Inflammatory macrophage treated with lipopolysaccharide for 1 hour (primary cell): Measurements from ENCODE around the gene DLG1.

Experiments used
- DNase-seq, 2 donors: peaks; one replicate each; pipeline ENCODE4 v3.0.0-alpha.2; 2020 to 2022

Gene DLG1

GRCh38 chr3:197205675-197206074 is 92.7 kb downstream of the DLG1 start:
- no peak for DNase-seq

DNA sequence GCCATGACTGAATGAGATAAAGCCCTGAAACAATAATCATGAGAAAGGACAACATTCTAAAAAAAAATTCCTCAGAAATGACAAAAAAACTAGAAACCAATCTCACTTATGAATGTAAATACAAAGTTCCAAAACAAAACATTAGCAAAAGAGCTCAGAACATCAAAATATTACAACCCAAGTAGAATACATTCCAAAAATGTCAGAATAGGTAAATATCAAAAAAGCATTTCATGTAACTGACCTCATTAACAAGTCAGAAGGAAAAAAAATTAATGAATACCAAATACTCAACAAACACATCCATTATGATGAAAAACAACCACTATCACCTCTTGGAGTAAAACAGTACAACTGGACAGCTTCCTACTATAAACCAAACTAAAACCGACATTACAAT is 93.1 kb downstream of the DLG1 start:
- no peak for DNase-seq

DNA sequence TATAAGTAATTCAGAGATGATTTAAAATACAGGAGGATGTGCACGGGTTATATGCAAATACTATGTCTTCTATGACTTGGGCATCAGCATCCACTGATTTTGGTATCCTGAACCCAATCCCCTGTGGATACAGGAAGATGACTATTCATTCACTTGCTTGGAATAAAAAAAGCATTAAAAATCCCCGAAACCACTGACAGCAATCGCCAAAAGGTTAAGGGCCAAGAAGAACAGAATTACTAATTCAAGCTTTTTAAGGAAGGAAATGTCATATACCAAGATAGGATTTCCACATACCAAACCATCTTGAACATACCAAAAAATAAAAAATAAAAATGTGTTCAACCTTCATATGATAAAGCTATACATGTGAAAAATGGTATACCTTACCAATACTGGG is 93.7 kb downstream of the DLG1 start:
- peak; percentile 41 to 58 for DNase-seq

- DNase-seq: no peak
Measured at GRCh38 chr3:197203714-197204146, 94.7 kb downstream of the DLG1 start.

GRCh38 chr3:197202694-197203093 is 95.7 kb downstream of the DLG1 start:
- no peak for DNase-seq

DNA sequence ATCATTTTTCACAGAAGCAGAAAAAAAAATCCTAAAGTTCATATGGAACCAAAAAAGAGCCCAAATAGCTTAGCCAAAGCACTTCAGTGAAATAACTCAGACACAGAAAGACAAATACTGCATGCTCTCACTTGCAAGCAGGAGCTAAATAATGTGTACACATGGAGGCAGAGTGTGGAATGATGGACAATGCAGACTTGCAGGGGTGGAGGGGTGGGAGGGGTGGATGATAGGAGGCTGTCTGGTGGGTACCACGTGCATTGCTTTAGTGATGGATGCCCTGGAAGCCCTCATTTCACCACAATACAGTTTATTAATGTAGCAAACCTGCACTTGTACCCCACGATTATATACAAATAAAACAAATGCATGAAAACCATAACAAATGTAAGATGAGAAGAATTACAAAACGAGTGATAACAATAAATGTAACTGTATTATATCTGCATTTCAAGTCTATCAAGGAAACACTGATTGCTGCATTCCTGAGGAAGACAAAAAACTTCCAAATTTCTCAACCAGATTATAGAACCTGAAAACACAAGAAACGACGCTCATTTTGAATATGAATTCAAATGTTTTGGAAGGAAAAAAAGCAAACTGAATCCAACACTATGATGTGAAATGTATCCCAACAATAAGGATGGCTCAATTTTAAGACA is 96.5 kb downstream of the DLG1 start:
- DNase-seq: no peak

DNA sequence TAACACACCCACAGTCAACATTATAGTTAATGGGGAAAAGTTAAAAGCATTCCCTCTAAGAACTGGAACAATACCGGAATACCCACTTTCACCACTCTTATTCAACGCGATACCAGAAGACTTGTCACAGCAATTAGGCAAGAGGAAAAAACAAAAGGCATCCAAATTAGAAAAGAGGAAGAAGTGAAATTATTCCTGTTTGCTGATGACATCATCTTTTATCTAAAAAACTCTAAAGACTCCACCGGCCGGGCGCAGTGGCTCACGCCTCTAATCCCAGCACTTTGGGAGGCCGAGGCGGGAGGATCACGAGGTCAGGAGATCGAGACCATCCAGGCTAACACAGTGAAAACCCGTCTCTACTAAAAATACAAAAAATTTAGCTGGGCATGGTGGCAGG is 97.6 kb downstream of the DLG1 start:
- peak; percentile 69 to 75 for DNase-seq

DNA sequence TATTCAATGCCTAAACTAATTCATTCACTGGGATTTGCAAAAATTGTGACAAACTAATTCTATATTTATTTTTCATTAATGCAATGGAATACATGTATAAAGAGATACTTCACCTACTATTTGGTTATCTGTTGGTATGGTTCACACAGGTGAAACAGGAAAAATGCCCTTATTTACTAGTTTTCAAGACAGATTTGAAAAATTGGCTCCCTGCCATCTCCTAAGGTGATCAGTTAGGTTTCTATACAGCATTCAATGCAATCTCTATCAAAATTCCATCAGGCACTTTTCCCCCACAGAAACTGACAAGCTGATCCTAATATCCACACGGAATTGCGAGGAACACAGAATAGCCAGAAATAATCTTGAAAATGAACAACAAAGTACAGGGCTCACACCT is 101.1 kb downstream of the DLG1 start:
- no peak for DNase-seq

GRCh38 chr3:197196192-197196591 is 102.2 kb downstream of the DLG1 start:
- DNase-seq: no peak

- DNase-seq: no peak
Measured at GRCh38 chr3:197195326-197195725, 103.1 kb downstream of the DLG1 start.

- DNase-seq: peak; percentile 48 to 55
Measured at GRCh38 chr3:197193759-197194158, 104.7 kb downstream of the DLG1 start.

- DNase-seq: no peak
Measured at GRCh38 chr3:197191897-197192296, 106.5 kb downstream of the DLG1 start.

GRCh38 chr3:197189623-197190022 is 108.8 kb downstream of the DLG1 start:
- DNase-seq: no peak

GRCh38 chr3:197188963-197189362 is 109.4 kb downstream of the DLG1 start:
- no peak for DNase-seq

DNA sequence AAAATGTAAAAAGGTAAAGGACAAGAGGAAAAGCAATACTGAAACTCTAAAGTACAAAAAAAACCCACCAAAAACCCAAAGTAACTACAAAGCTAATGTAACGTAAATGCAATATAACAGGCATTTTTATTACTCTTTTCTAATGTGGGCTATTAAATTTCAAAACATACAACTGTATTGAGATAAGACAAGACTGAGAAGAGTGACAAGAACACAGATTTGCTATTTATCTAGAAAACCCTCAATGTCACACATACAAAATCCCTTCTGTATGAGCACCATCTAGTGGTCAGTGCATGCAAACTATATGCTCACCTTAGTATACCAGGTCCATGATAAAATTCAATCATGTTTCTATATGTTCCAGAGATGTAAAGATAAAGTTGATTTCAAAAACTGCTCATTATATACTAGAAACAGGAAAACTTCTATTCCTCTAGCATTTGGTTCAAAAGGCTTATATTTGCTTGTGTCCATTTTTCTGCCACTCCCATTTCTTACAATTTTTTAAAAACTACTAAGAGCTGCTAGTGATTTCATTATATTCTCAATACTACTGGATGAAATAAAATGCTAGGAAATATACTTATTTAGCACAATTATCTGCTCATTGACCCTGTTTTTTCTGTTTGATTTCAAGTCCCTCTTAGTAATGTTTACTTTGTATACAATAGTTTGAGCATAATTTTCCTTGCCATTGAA is 111.4 kb downstream of the DLG1 start:
- DNase-seq: peak; percentile 51 to 81

DNA sequence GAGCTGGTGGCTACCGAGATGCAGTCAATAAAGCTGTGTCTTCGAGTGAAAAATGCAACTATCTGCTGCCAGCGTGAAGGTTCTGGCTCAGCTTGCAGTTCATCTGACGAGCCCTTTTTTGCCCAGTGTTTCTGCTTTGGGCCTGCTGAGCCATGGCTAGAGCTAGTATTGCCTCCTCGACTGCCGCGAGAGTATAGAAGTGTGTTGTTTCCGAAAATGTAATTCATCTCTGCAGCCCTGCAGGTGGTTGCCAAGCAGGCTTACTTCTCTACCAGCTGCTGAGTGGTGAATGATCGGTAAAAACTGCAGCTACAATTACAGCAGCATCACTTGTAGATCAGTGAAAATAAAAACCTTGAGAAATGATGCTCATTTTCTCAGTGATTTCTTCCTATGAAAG is 114.8 kb downstream of the DLG1 start:
- DNase-seq: no peak

DNA sequence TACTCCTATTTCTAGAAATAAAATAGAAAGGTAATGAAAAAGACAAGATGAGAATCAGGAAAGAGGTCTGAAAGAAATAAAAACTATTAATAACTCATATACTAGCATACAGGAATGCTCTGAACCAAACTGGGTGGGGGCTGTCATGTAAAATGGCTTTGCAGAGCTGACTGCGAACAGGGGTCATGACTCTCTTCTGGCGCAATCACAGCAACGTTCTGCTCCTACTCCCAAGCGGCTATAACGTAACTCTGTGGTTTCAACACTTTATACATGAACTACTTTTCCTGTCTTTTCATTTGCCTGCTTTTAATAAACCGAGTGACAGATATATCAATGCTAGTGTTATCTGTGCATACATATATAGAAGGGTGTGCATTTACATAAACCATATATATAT is 116.7 kb downstream of the DLG1 start:
- peak; percentile 84 to 89 for DNase-seq

GRCh38 chr3:197178998-197179397 is 119.4 kb downstream of the DLG1 start:
- no peak for DNase-seq

DNA sequence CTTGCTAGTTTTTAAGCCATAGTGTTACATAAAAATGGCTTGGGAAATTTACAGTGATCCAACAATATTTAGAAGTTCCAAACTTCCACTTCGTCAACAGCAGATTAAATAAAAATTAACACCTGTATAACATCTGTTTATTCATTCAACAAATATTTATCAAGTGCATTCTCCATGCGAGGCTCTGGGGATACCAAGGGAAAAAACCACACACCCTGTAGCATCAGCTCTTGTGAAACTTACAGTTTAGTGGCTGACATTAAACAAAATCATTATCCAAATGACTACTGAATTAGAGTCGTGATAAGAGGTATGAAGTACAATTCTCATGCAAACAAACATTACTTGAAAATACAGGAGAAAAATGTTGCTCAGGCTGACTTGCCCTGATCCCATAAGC is 122.9 kb downstream of the DLG1 start:
- DNase-seq: no peak

DNA sequence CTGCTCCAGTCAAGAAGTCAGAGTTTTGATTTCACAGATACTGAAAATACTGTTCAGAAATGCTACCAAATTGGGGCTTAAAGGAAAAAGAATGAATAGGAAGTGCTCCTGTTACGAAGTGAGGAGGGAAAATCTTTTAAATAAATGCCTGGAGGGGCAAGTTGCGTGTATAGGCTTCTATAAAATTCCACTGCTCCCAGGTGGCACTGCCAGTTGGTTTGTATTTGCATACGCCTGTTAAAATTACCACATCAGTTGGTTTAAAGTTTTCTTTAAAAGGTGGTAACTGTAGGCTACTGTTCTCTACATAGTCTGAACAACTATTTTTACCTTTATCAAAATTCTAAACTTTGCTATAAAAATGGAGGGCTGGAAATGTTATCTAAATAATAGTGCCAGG is 123.5 kb downstream of the DLG1 start:
- no peak for DNase-seq

GRCh38 chr3:197173620-197174019 is 124.8 kb downstream of the DLG1 start:
- DNase-seq: no peak

GRCh38 chr3:197171481-197172067 is 126.8 kb downstream of the DLG1 start:
- no peak for DNase-seq

DNA sequence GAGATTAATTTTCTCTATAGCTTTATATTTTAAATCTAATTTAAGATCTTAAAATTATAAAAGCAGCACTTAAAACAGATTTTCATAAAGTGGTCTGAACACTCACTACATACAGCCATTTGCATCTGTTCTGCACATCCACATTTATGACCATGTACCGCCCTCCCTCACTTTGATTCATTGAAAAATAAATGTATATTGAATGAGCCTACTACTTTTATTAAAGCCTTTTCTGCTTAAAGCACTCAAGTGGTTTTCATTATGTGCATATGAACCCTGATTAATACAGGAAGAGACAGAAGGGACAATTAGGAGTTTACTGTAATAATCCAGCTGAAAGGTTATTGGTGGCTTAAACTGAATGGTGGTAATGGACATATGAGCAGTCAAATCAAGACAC is 129.4 kb downstream of the DLG1 start:
- DNase-seq: no peak

DNA sequence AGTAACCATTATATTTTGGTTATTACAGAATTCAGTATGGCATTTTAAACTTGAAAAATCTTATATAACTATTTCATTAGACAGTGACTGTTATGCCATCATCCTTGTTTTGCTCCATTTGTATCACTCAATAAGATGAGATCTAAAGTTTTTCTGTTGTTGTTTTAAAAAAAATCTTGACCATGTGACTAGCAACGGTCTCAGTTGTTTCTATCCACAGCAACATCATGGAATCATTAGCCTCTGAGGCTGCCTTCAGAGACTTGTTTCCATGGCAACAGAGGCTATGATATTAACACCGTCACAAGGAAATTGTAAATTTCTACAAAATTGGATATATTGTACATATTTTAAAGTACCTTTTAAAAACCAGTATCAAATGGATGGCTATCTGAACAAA is 129.8 kb downstream of the DLG1 start:
- DNase-seq: no peak
